NCI-H1417 treated with DMSO at 0.1 percent for 48 hours (cell line): ENCODE measurements around the gene OR1C1.
"Not testable (repeated sequence)": the region's sequence is repeated elsewhere in the genome, so short reads cannot be mapped to it uniquely, and the experiment has no call there.

Experiments used
- DNase-seq: peaks from one replicate; lab custom pipeline; 2025; lab: John Stamatoyannopoulos, UW

The OR1C1 gene, protein sequence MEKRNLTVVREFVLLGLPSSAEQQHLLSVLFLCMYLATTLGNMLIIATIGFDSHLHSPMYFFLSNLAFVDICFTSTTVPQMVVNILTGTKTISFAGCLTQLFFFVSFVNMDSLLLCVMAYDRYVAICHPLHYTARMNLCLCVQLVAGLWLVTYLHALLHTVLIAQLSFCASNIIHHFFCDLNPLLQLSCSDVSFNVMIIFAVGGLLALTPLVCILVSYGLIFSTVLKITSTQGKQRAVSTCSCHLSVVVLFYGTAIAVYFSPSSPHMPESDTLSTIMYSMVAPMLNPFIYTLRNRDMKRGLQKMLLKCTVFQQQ

GRCh38 chr1:247760456-247760855 lies at the start of gene OR1C1:
Gene OR1C1, minus strand, starts transcription at chr1:247760556. Its CDS starts 2,150 bp downstream, at chr1:247758406.
- DNase-seq, result no peak

- no peak for DNase-seq
These were observed 37.2 kb upstream of the OR1C1 start for GRCh38 chr1:247797518-247797917.

- DNase-seq, result no peak
These were observed 9.2 kb upstream of the OR1C1 start for GRCh38 chr1:247769603-247770002.

GRCh38 chr1:247754311-247754710 lies 6.0 kb downstream of the OR1C1 start:
- not testable (repeated sequence) for DNase-seq

GRCh38 chr1:247749870-247750269 lies 10.5 kb downstream of the OR1C1 start:
- DNase-seq, result no peak

DNA sequence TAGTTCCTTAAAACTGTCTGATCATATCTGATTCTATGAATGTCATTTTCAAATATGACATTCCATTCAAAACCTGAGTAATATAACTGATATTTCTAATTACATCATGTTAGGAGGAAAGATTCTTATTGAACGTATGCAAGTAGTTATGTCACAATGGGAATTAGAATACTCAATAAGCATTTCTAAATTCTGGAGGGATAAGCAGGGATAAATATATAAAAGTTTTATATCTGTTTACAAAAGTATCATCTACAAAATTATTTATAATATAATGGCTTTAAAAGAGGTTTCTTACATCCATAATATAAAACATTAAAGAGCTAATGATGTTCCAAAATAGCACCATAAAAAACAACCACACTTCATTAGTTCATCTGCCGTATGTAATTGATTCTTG lies 12.3 kb downstream of the OR1C1 start, which contains the start of gene OR14A2:
TSS of gene OR14A2 (minus strand) at position 101 of the 400 bp plus-strand sequence.
- no peak for DNase-seq

- no peak for DNase-seq
These were observed 12.7 kb downstream of the OR1C1 start for GRCh38 chr1:247747616-247748015.

GRCh38 chr1:247746391-247746935 lies 13.9 kb downstream of the OR1C1 start:
- DNase-seq, result no peak

DNA sequence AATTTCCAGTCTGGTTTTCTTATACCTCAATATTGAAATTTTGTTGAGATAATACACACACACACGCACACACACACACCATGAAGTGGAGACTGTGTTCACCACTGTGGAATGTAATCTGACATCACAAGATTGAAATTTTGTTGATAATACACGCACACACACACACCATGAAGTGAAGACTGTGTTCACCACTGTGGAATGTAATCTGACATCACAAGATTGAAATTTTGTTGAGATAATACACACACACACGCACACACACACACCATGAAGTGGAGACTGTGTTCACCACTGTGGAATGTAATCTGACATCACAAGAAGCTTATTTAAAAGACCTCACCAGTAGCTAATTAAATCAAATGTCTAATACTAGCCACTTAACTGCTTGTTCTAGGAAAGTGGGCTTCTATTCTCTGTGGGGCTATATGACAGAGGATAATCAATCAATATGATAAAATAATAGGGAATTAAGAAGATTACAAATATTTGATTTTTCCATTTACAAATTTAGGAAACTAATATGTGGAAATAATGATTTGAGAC lies 18.1 kb downstream of the OR1C1 start:
- DNase-seq, result not testable (repeated sequence)

- no peak for DNase-seq
These were observed 18.6 kb downstream of the OR1C1 start for GRCh38 chr1:247741756-247742155.

DNA sequence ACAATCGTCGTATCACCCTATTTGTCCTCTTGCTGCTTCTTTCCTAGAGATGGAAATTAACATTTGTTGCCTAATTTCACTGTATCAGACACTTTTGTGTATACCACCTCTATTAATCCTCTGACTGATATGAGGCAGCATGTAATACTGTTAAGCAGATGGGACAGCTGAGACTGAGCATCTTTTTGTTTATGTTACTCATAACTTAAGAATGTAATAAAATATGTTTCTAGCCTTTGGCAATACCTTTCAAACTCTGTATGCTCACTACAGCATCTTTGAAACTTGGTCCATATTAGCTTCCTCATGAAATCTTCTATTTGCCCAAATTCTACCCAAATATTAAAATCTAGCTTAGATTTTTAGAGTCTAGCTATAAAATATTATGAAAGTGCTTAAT lies 19.6 kb downstream of the OR1C1 start:
- DNase-seq, result no peak

DNA sequence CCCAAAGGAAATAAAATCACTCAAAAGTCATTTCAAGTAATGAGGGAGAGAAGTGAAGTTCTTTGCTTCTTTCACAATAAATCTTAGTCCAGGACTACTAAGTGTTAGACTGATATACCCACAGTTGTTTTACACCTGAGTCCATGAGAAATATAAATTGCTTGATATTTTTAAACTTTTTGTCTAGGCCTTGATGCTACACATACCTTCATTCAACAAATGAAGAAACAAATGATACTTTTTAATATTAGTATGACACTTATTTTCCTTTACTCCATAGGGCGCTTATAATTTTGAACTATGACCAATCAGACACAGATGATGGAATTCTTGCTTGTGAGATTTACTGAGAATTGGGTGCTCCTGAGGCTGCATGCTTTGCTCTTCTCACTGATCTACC lies 22.0 kb downstream of the OR1C1 start, which contains the start of gene OR14K1:
TSS of gene OR14K1 (plus strand) at position 301 of the 400 bp plus-strand sequence. CDS start at position 301, 0 bp downstream.
- no peak for DNase-seq

- no peak for DNase-seq
These were observed 39.1 kb downstream of the OR1C1 start for GRCh38 chr1:247721222-247721621.

GRCh38 chr1:247716546-247716945 lies 43.8 kb downstream of the OR1C1 start, which contains the start of gene OR6F1:
Gene OR6F1, minus strand, starts transcription at chr1:247716646. Its CDS starts 3,891 bp downstream, at chr1:247712755.
- no peak for DNase-seq

- DNase-seq, result no peak
These were observed 46.6 kb downstream of the OR1C1 start for GRCh38 chr1:247713753-247714152.

GRCh38 chr1:247710681-247711080 lies 49.7 kb downstream of the OR1C1 start:
- DNase-seq, result not testable (repeated sequence)
